ENCODE results near the gene ACTG2.
"Not testable (repeated sequence)": the region's sequence is repeated elsewhere in the genome, so short reads cannot be mapped to it uniquely, and the experiment has no call there.

The ACTG2 gene

DNA sequence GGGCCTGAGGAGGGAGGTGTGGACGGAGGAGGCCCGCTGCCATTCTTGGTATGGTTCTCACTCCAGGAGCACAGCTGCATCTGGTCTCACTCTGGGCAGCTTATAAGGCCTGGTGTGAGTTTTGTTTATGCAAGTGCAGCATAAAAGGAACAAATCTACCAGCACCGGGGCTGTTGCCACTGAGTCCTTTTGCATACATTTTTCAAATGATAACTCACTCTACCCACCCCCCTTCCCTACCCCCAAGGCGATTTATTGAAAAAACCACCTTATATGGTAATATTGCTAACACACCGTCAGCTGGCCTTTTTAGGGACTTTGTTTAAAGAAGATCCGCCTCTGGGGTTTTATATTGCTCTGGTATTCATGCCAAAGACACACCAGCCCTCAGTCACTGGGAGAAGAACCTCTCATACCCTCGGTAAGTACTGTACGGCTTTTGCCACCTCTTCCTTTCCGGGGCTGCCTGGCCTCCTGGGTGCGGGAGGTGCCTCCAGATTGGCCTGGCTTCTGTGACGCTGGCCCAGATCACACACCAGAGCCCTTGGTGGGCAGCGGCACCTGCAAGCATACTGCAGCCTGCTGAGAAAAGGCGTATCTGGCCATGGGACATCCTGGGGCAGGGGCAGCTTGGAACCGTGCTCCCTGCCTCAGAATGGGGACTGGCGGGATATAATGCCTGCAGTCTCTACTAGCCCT is at the start of gene ACTG2:
ACTG2 (plus strand) TSS at position 378 of the 699 bp plus-strand sequence. CDS start 8,304 bp downstream, outside the sequence.
- in situ Hi-C loops (cut with HindIII; ENCODE audit: low sequenced_read_pairs) = no loop called here

DNA sequence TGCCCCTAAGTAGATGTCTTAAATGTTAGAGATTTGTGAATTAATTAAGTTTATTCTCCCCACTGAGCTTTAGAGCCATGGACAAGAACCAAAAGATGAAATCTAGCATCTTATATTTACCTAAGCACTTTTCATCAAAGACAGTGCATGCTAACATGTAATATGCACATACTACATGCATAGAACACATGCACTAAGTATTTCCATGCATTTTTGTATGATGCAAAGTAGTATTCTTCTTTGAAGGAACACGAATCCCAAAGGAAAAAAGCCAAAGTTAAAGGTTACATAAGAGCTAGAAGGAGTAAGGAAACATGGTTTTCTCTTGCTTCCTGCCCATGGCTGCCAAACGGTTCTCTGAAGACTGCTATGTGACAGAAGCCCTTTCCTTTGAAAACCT is 48.7 kb upstream of the ACTG2 start:
- in situ Hi-C loops (cut with HindIII; ENCODE audit: low sequenced_read_pairs) = no loop called here

DNA sequence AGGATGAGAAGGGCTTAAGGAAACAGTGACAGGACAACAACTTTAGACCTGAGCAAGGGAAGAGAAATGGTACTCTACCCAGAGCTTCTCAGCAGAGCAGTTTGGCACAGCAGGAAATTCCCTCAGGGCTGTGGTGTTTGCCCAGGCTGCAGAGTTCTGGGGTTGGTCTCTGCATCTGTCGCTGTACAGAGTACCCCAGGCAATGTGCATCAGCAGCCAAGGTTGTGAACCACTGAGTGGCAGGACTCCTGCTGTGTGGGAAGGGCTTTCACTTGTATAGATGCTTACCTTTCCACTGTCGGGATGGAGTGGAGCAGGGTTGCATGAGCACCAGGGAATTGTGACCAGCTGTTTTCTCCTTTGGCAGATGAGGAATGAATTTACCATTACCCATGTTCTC is 42.8 kb upstream of the ACTG2 start:
- in situ Hi-C loops (cut with HindIII; ENCODE audit: low sequenced_read_pairs) = no loop called here

DNA sequence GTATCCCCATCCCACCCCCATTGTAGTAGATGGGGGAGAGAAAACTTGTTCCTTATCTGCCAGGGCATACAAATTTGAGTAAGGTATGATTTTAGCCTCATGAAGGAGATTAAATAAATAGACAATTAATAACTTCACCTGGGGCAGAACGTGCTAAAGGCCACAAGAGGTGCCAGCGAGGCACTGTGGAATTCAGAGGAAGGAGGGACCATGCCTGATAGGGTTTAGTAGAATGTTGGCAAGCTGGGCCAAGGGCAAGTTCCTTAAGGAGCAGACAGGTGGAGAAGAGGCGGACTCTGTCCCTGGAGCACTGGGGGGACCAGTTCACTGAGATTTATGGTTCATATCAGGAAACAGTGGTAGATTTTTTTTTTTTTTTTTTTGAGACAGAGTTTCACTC is 41.5 kb upstream of the ACTG2 start:
- in situ Hi-C loops (cut with HindIII; ENCODE audit: low sequenced_read_pairs) = no loop called here

DNA sequence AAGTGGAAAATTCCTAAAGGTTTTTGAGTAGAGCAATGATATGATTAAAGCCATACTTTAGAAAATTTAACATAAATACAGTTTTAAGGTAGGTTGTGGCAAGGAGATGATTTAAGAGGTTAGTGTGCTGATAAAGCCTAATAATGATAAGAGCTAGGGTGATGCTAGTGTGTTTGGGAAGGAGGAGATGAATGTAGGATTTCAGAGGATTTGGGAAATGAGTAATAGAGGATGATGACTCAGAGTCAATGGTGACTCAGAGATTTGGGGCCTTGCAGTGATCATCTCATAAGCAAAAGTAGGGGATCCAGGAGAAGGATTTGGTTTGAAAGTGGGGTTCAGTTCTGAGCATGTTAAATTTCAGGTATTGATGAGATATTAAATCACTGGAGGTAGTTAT is 40.8 kb upstream of the ACTG2 start:
- in situ Hi-C loops (cut with HindIII; ENCODE audit: low sequenced_read_pairs) = no loop called here

DNA sequence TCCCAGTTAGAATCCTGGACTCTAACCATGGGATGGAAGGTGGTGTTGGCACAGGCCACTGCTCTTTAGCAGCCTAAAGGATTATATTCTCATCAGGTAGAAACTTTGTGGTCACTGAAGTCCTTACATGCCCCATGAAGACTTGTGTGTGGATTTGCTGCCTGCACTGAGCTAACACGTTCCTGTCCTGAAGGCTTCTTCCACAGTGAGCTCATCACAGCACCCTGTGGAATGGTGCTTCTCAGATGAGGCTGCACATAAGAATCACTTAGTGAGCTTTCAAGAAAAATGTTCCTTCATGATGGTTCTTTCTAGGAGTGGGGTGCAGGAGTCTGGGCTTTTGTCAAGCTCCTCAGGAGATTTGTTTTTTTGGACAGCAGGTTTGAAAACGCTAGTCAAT is 37.3 kb upstream of the ACTG2 start:
- in situ Hi-C loops (cut with HindIII; ENCODE audit: low sequenced_read_pairs) = no loop called here

DNA sequence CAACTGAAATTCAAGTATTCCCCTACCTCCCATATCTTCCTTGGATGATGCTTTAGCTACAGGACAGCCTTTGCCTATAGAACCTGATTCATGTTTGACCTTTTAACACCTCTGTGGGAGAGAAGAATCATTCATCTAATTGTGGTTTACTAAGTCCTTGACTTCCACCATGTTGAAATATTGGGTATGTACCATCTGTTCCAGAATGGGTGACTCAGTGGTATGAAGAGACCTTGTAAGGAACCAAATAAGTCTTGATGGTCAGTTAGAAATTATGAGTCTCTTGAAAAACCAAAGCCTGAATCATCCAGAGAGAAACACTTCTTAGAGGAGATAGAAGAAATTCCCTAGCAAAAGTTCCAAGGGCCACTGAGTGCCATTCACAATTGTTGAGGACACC is 36.6 kb upstream of the ACTG2 start:
- in situ Hi-C loops (cut with HindIII; ENCODE audit: low sequenced_read_pairs) = no loop called here

DNA sequence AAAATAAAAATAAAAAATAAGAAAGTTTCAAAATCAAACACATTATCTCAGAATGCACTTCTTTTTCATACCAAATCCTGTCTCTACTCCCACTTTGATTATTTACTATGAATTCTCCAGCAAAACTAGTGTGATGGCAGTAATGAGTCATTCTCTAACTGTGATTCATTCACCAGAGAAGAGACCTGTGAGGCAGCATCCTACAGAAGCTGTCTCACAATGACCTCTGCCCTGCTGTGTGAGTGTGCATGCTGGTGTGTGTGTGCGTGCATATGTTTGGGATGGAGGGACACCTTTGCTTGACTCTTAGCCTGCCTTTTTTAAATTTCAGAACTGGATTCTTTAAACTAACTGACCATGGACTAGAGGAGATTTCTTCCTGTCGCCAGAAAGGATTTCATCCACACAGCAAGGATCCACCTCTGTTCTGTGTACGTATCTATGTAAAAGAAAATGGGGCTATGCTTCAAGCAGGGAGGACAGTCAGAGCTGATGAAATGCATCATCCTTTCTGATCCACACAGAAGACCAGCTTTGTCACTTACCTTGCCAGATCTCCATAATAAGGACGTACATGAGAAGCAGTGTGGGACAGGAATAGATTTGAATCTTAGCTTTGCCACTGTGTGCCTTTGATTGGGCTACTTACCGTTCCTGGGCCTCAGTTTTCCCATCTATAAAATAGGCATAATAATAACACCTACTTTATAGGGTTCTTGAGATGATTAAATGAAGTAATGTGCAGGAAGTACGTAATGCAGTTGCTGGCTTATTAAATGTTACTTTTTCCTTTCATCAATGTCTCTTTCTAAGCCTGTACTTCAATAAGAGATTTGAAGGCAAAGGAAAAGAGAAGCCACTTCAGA is 32.9 kb upstream of the ACTG2 start:
- in situ Hi-C loops (cut with HindIII; ENCODE audit: low sequenced_read_pairs) = loop anchor here (5.0 kb wide), 3 partner anchors 37 to 277 kb away; no protein-coding TSS in a partner anchor

DNA sequence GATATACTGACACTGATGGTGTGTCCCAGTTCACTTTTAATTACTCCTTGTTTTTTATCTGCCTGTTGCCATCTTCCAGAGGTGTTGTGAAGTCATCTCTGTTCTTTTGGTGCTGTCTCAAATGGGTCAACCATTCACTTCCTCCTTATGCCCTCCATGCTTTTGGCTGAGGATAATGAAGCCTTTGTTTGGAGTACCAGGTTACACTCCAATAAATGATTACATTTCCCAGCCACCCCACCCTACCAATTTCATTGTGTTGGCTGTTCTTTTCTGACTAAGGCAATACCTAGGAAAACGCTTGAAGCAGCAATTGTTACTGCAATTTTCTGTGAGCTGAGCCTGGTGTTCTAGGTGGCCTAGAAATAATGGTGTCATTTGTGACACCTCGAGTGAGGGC is 29.8 kb upstream of the ACTG2 start:
- in situ Hi-C loops (cut with HindIII; ENCODE audit: low sequenced_read_pairs) = loop anchor here (5.0 kb wide), 3 partner anchors 34 to 274 kb away; no protein-coding TSS in a partner anchor

DNA sequence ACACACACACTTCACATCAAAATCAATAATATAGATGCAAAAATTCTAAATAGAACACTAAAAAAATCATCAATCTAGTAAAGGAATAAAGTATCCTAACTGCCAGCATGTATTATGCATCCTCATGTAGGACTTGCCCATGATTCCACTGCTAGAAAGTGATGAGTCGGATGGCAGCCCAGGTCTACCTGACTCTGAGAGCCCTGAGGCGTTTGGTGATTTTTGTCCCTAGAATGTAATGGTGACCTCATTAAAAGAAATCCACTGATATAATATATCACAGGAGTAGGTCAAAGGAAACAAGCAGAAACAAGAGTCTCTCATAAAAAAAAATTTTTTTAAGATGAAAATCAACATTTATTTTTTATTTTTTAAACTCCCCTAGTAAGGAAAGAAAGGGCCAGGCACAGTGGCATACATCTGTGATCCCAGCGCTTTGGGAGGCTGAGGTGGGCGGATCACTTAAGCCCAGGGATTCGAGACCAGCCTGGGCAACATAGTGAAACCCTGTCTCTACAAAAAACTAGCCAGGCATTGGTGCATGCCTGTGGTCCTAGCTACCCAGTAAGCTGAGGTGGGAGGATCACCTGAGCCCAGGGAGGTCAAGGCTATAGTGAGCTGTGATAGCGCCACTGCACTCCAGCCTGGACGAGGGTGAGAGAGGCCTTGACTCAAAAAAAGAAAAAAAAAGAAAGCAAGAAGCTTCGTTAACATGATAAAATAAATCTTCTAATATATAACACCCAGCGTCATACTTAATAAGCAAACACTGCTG is 24.4 kb upstream of the ACTG2 start:
- in situ Hi-C loops (cut with HindIII; ENCODE audit: low sequenced_read_pairs) = no loop called here

DNA sequence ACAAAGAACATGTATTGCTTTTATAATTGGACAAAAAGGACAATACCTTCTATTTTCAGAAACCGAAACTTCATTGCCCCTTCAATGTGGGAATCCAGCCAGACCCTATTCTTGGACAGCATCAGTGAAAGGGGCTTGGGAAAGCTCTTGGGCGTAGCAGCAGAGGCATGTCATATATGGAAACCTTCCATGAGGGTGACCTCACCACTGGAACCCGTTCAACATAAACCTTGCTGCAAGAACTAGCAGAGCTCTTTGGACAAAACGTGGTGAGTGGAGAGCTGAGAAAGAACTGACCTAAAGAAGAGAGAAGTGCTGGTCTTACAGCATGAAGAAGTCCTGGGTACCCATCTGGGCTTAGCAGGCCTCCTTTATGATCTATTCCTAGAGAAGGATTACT is 22.7 kb upstream of the ACTG2 start:
- in situ Hi-C loops (cut with HindIII; ENCODE audit: low sequenced_read_pairs) = no loop called here

DNA sequence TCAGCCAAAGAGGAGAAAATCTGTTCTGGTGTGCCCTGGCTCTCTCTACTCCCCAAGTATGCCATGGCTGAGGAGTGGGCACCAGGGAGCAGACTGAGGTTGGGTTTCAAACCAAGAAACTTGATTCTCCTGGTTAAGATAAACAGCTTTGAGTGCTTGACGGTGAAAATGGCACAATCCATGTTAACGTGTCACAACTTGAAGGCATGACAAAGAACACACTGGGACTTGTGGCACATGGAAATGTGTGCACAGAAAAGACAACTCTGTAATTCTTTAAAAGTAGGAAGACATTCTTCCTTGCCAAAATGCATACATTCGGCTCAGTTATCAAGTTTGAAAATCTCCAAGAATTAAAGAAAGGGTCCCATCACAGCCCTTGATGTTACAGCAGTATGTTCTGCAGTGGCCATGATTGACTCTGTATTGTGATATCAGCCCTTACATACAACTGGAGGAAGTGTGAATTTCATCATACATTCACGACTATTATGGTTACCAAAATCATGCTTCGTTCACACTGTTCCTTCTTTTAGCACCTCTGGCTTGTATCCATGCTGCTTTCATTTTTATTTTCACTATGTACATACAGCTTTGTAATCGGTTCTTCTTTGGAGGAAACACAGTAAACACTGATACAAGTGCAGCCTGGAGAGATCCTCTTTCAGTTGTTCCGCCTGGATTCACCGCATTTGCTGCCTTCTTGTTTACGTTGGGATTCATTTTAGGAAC is 15.6 kb upstream of the ACTG2 start:
- in situ Hi-C loops (cut with HindIII; ENCODE audit: low sequenced_read_pairs) = no loop called here

DNA sequence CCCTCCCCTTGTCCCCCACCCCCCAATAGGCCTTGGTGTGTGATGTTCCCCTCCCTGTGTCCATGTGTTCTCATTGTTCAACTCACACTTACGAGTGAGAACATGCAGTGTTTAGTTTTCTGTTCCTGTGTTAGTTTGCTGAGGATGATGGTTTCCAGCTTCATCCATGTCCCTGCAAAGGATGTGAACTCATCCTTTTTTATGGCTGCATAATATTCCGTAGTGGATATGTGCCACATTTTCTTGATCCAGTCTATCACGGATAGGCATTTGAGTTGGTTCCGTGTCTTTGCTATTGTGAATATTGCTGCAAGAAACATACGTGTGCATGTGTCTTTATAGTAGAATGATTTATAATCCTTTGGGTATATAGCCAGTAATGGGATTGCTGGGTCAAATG is 14.8 kb upstream of the ACTG2 start:
- in situ Hi-C loops (cut with HindIII; ENCODE audit: low sequenced_read_pairs) = not testable (repeated sequence)

DNA sequence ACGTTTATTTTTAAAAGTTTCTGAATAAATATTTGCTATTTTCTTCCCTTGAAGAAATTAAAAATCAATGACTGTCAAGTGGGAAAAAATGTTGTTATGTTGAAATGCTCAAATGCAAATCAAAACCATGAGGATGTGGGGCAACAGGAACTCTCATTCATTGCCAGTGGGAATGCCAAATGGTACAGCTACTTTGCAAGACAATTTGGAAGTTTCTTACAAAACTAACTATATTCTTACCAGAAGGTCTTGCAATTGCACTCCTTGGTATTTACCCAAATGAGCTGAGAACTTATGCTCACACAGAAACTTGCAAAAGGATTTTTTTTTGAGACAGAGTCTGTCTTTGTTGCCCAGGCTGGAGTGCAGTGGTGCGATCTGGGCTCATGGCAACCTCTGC is 7.4 kb upstream of the ACTG2 start:
- in situ Hi-C loops (cut with HindIII; ENCODE audit: low sequenced_read_pairs) = no loop called here

DNA sequence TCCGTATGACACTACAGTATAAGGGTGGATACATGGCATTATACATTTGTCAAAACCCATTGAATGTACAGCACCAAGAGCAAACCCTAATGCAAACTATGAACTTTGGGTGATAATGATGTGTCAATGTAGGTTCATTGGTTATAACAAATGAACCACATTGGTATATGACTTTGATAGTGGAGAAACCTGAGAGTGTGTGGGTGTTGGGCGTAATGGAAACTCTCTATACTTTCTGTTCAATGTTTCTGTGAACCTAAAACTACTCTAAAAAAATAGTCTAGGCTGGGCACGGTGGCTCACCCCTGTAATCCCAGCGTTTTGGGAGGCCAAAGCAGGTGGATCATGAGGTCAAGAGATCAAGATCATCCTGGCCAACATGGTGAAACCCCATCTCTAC is 6.5 kb upstream of the ACTG2 start:
- in situ Hi-C loops (cut with HindIII; ENCODE audit: low sequenced_read_pairs) = no loop called here

DNA sequence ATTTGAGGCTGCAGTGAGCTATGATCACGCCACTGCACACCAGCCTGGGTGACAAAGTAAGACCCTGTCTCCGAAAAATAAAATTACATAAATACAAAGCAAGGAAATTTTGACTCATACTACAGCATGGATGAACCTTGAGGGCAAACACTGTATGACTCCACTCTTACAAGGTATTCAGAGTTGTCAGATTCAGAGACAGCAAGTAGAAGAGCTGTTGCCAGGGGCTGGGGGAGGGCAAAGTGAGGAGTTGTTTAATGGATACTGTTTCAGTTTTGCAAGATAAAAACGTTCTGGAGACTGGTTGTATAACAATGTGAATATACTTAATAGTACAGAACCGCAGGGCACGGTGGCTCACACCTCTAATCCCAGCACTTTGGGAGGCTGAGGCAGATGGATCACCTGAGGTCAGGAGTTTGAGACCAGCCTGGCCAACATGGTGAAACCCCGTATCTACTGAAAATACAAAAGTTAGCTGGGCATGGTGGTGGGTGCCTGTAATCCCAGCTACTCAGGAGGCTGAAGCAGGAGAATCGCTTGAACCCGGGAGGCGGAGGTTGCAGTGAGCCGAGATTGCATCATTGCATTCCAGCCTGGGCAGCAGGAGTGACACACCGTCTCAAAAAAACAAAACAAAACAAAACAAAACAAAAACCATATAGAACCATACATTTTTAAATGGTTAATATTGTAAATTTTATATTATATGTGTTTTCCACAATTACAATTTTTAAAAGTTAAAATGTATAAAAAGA is 5.0 kb upstream of the ACTG2 start:
- in situ Hi-C loops (cut with HindIII; ENCODE audit: low sequenced_read_pairs) = not testable (repeated sequence)

DNA sequence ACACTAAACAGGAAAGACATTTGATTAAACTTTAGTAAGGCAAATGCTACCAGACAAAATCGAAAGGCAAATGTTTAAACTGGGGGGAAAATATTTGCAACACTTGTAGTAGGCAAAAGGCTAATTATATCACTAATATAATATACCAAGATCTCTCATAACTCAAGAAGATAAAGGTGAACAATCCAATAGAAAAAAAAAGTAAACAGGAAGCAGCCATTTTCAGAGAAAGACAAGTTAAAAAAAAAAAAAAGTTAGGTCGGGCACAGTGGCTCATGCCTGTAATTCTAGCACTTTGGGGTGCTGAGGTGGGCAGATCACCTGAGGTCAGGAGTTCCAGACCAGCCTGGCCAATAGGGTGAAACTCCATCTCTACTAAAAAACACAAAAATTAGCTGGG is 4.4 kb upstream of the ACTG2 start:
- in situ Hi-C loops (cut with HindIII; ENCODE audit: low sequenced_read_pairs) = no loop called here

DNA sequence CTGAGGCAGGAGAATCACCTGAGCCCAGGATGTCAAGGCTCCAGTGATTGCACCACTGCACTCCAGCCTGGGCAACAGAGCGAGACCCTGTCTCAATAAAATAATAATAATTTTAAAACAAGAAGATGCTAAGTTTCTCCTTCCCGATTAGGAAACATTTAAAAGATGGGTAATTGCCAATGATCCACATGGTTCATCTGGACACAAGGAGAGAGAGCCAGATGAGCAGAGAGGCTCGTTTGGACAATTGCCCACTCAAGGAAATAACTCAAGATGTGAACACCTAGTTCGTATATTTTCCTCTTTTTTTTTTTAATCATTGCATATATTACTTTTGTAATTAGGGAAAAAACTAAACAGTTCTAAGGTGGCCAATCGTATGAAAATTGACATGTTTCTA is 3.6 kb upstream of the ACTG2 start:
- in situ Hi-C loops (cut with HindIII; ENCODE audit: low sequenced_read_pairs) = no loop called here

DNA sequence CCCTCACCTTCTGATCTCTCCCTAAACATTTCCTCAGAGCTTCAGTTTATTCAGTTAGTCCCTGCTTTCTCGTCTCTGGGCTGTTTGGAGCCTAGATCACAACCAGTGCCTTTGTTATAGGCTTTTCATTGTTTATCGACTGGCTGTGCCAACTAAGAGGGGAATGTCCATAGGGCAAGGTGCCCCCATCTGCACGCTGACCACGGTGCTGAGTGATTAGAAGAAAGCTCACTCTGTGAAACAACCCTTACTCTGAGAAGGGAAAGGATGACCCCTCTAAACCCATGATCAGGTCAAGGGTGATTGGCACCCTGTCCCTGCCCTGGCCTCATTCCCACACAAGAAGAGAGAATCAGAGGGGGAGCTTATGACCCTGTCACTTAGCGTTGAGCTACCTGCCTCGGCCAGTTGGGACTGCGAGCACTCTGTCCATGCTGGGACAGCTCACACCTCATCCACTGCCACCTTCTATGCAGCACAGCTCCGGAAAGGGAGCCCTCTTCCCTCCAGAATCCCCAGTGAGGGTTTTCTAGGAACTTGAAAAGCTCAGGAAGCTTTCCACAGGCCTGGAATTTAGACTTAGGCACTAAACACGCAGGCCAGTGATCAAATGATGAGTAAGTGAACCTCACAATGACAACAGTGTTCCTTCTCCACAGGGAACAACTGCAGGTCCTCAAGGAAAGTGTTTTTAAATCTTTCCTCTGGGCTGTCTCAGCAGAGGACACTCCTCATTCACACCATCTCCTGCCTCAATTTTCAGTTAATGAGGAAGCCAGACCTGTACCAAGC is 2.3 kb upstream of the ACTG2 start:
- in situ Hi-C loops (cut with HindIII; ENCODE audit: low sequenced_read_pairs) = no loop called here
